Liver (tissue), 3 donors: ENCODE measurements around the gene TEX261.

Source experiments
- GABPA ChIP-seq, 2 donors: IDR thresholded peaks in 1 of 2; conservative IDR thresholded peaks in 1 of 2; 2 replicates each; pipeline ENCODE4 v1.6.1; 2016; ENCODE audit warnings: antibody characterized with exemption in 2 of 2, mild to moderate bottlenecking in 1 of 2, moderate library complexity in 1 of 2
- RAD21 ChIP-seq, 2 donors: IDR thresholded peaks; 2 replicates each; pipeline ENCODE4 v1.6.1; 2016; ENCODE audit warnings: antibody characterized with exemption in 2 of 2, mild to moderate bottlenecking in 2 of 2
- SP1 ChIP-seq: IDR thresholded peaks from 2 replicates; pipeline ENCODE4 v1.6.1; 2018; ENCODE audit warnings: antibody characterized with exemption, mild to moderate bottlenecking
- TAF1 ChIP-seq: conservative IDR thresholded peaks from 2 replicates; pipeline ENCODE4 v1.6.1; 2016; ENCODE audit warnings: antibody characterized with exemption, mild to moderate bottlenecking
- YY1 ChIP-seq: IDR thresholded peaks from 2 replicates; pipeline ENCODE4 v1.6.1; 2016; ENCODE audit warnings: antibody characterized with exemption, mild to moderate bottlenecking
- TF ChIP-seq, protein P1 (sequence below): fragments of 150-350 bp; IDR thresholded peaks from 2 replicates; pipeline ENCODE4 v1.5.1; 2017; ENCODE audit warnings: improper control_type of control experiment, low read depth, low read length; ENCODE audit not compliant: missing input control
- donor health status: healthy.
- donor health status: healthy.

DNA sequence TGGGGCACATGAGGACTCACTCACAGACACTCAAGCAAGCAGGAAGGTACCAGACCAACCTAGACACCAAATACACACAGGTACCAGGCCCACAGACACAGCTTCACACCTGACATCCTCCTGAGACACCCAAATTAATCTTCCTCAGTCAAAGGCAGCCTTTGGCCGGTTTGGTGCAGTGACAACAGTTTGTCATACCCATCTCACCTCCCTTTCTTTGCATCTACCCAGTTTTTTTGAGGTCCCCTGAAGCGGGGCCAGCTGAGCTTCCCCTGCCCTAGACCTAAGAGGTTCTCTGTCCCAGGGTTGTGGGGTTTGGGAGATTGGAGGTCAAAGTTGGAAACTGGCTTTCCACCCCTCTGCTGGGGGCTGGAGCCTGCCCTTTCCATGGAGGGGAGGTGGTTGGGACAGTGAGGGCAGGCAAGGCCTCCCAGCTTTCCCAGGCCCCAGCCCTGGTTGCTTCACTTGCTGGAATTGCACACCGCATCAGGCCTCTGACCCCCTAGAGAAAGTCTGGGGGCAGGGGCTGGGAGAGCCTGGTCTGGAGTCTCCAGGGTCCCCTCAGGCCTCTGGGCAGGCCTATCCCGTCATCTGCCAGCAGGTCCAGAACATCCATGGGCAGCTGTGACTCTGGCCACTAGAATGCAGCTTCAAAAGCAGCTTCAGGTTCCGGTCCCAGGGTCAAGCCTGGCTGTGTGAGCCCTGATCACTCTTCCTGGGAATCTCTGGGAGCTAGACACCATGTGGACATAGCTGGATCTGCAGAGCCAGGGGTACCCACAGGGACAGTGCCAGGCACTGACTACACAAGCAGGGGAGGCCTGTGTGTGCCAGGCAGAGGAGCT, 12.5 kb upstream of the TEX261 start:
- TF ChIP-seq, protein P1, sequence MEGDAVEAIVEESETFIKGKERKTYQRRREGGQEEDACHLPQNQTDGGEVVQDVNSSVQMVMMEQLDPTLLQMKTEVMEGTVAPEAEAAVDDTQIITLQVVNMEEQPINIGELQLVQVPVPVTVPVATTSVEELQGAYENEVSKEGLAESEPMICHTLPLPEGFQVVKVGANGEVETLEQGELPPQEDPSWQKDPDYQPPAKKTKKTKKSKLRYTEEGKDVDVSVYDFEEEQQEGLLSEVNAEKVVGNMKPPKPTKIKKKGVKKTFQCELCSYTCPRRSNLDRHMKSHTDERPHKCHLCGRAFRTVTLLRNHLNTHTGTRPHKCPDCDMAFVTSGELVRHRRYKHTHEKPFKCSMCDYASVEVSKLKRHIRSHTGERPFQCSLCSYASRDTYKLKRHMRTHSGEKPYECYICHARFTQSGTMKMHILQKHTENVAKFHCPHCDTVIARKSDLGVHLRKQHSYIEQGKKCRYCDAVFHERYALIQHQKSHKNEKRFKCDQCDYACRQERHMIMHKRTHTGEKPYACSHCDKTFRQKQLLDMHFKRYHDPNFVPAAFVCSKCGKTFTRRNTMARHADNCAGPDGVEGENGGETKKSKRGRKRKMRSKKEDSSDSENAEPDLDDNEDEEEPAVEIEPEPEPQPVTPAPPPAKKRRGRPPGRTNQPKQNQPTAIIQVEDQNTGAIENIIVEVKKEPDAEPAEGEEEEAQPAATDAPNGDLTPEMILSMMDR: no peak
- TF ChIP-seq GABPA (IDR thresholded peaks at IDR 0.05 in 1 of 2, conservative IDR thresholded peaks at IDR 0.05 in 1 of 2) (no peak), RAD21 (IDR thresholded peaks at IDR 0.05) (no peak), SP1 (no peak), YY1 (no peak), TAF1 (no peak)
